Stimulated activated effector memory CD8-positive, alpha-beta T cell treated with anti-CD3 and anti-CD28 coated beads, Interleukin-12 subunit alpha, Interleukin-12 subunit beta, amount 100 ng/mL, for 72 hours (primary cell): ENCODE data around the gene UPF1.

ENCODE experiments used
- ATAC-seq: fragments of 150-1000 bp; cut with Tn5 transposase; 2 replicates; pipeline ENCODE4 v1.10.0; 2021
- DNase-seq, 2 donors: peaks; one replicate each; pipeline ENCODE4 v3.0.0; 2021 to 2022; ENCODE audit warnings: low spot score in 2 of 2
- H3K27ac Mint-ChIP-seq: one replicate; pipeline ENCODE4 v1.8.0; 2022; ENCODE audit warnings: mild to moderate bottlenecking, mixed read lengths
- H3K36me3 Mint-ChIP-seq: one replicate; pipeline ENCODE4 v1.8.0; 2022; ENCODE audit warnings: mild to moderate bottlenecking, mixed read lengths
- H3K4me1 Mint-ChIP-seq: one replicate; pipeline ENCODE4 v1.8.0; 2022; ENCODE audit warnings: mixed read lengths
- H3K4me3 Mint-ChIP-seq: one replicate; pipeline ENCODE4 v1.8.0; 2022; ENCODE audit warnings: mild to moderate bottlenecking, mixed read lengths
- H3K9me3 Mint-ChIP-seq: one replicate; pipeline ENCODE4 v1.8.0; 2022; ENCODE audit warnings: mixed read lengths

Gene UPF1

GRCh38 chr19:18843960-18844359 is 12.2 kb downstream of the UPF1 start:
- H3K36me3 Mint-ChIP-seq, result peaks cover 62% of the 10 kb centered on the region
- H3K9me3 Mint-ChIP-seq, result no peaks in the 10 kb centered on the region
- peaks cover 93% of the 10 kb centered on the region for H3K4me1 Mint-ChIP-seq
- ATAC-seq (no peak), DNase-seq (no peak)
- peak overlapping the region; percentile 69 for H3K4me3 Mint-ChIP-seq
- peak overlapping the region; percentile 82 for H3K27ac Mint-ChIP-seq

GRCh38 chr19:18844806-18845329 is 13.1 kb downstream of the UPF1 start:
- DNase-seq (no peak), ATAC-seq (no peak)
- Mint-ChIP-seq H3K27ac (peak overlapping the region; percentile 82), H3K36me3 (peaks cover 65% of the 10 kb centered on the region), H3K4me1 (peaks cover 93% of the 10 kb centered on the region), H3K9me3 (no peaks in the 10 kb centered on the region), H3K4me3 (peak overlapping the region; percentile 69)

- H3K4me1 Mint-ChIP-seq, result peaks cover 93% of the 10 kb centered on the region
- ATAC-seq, result no peak
- no peak overlapping the region for H3K4me3 Mint-ChIP-seq
- peaks cover 70% of the 10 kb centered on the region for H3K36me3 Mint-ChIP-seq
- no peak for DNase-seq
- H3K27ac Mint-ChIP-seq, result no peak overlapping the region
- no peaks in the 10 kb centered on the region for H3K9me3 Mint-ChIP-seq
Measured at GRCh38 chr19:18845961-18846360, 14.2 kb downstream of the UPF1 start.

- no peak overlapping the region for H3K27ac Mint-ChIP-seq
- H3K9me3 Mint-ChIP-seq, result no peaks in the 10 kb centered on the region
- H3K4me1 Mint-ChIP-seq, result peaks cover 84% of the 10 kb centered on the region
- H3K36me3 Mint-ChIP-seq, result peaks cover 77% of the 10 kb centered on the region
- DNase-seq (peak; percentile 55 to 79), ATAC-seq (peak; percentile 76)
- H3K4me3 Mint-ChIP-seq, result no peak overlapping the region
Measured at GRCh38 chr19:18846862-18847548, 15.2 kb downstream of the UPF1 start.

- Mint-ChIP-seq H3K9me3 (no peaks in the 10 kb centered on the region), H3K4me1 (peaks cover 78% of the 10 kb centered on the region), H3K36me3 (peaks cover 81% of the 10 kb centered on the region), H3K27ac (no peak overlapping the region), H3K4me3 (no peak overlapping the region)
- DNase-seq (no peak), ATAC-seq (no peak)
Measured at GRCh38 chr19:18847549-18848463, 16.0 kb downstream of the UPF1 start.

GRCh38 chr19:18848878-18849661 is 17.3 kb downstream of the UPF1 start:
- peaks cover 65% of the 10 kb centered on the region for H3K4me1 Mint-ChIP-seq

GRCh38 chr19:18849838-18850400 is 18.2 kb downstream of the UPF1 start:
- ATAC-seq (no peak), DNase-seq (no peak)
- H3K4me1 Mint-ChIP-seq, result peaks cover 57% of the 10 kb centered on the region
- peak overlapping the region; percentile 89 for H3K27ac Mint-ChIP-seq
- peak overlapping the region; percentile 51 for H3K4me3 Mint-ChIP-seq
- H3K9me3 Mint-ChIP-seq, result no peaks in the 10 kb centered on the region
- H3K36me3 Mint-ChIP-seq, result peaks cover 91% of the 10 kb centered on the region

More at GRCh38 chr19:18848878-18849661, 17.3 kb downstream of the UPF1 start:
- Mint-ChIP-seq H3K36me3 (peaks cover 83% of the 10 kb centered on the region), H3K4me3 (peak overlapping the region; percentile 51), H3K9me3 (no peaks in the 10 kb centered on the region), H3K27ac (peak overlapping the region; percentile 89)
- DNase-seq (no peak), ATAC-seq (no peak)

- ATAC-seq (no peak), DNase-seq (no peak)
- H3K4me1 Mint-ChIP-seq, result peaks cover 49% of the 10 kb centered on the region
- H3K27ac Mint-ChIP-seq, result peak overlapping the region; percentile 89
- no peak overlapping the region for H3K4me3 Mint-ChIP-seq
- peaks cover 100% of the 10 kb centered on the region for H3K36me3 Mint-ChIP-seq
- H3K9me3 Mint-ChIP-seq, result no peaks in the 10 kb centered on the region
Measured at GRCh38 chr19:18850471-18851375, 19.0 kb downstream of the UPF1 start.

GRCh38 chr19:18851673-18852325 is 20.0 kb downstream of the UPF1 start:
- DNase-seq, result no peak
- Mint-ChIP-seq H3K4me1 (peaks cover 38% of the 10 kb centered on the region), H3K36me3 (peaks cover 100% of the 10 kb centered on the region), H3K27ac (no peak overlapping the region), H3K4me3 (no peak overlapping the region), H3K9me3 (no peaks in the 10 kb centered on the region)
- ATAC-seq, result no peak

GRCh38 chr19:18852648-18853047 is 20.9 kb downstream of the UPF1 start:
- Mint-ChIP-seq H3K4me1 (peaks cover 30% of the 10 kb centered on the region), H3K9me3 (no peaks in the 10 kb centered on the region), H3K27ac (peak overlapping the region; percentile 10), H3K4me3 (no peak overlapping the region), H3K36me3 (peaks cover 100% of the 10 kb centered on the region)
- no peak for DNase-seq
- ATAC-seq, result no peak

- H3K27ac Mint-ChIP-seq, result no peak overlapping the region
- no peaks in the 10 kb centered on the region for H3K9me3 Mint-ChIP-seq
- H3K36me3 Mint-ChIP-seq, result peaks cover 100% of the 10 kb centered on the region
- no peak overlapping the region for H3K4me3 Mint-ChIP-seq
- no peak for ATAC-seq
- H3K4me1 Mint-ChIP-seq, result peaks cover 22% of the 10 kb centered on the region
- DNase-seq, result no peak
Measured at GRCh38 chr19:18853755-18854427, 22.1 kb downstream of the UPF1 start.

GRCh38 chr19:18854982-18855381 is 23.2 kb downstream of the UPF1 start:
- no peaks in the 10 kb centered on the region for H3K9me3 Mint-ChIP-seq
- peaks cover 94% of the 10 kb centered on the region for H3K36me3 Mint-ChIP-seq
- H3K27ac Mint-ChIP-seq, result no peak overlapping the region
- DNase-seq (no peak), ATAC-seq (no peak)
- H3K4me3 Mint-ChIP-seq, result no peak overlapping the region
- H3K4me1 Mint-ChIP-seq, result peaks cover 12% of the 10 kb centered on the region
